Stimulated activated CD8-positive, alpha-beta memory T cell treated with anti-CD3 and anti-CD28 coated beads, Interleukin-7, amount 100 ng/mL, for 1 hour (primary cell): Measurements from ENCODE around the gene SLC43A3.
"Not testable (repeated sequence)": the region's sequence is repeated elsewhere in the genome, so short reads cannot be mapped to it uniquely, and the experiment has no call there.

ENCODE experiments used
- DNase-seq, 2 donors: peaks; one replicate each; pipeline ENCODE4 v3.0.0-alpha.2; 2020; ENCODE audit warnings: low read depth in 2 of 2

The SLC43A3 gene

GRCh38 chr11:57379732-57380131 is 47.2 kb downstream of the SLC43A3 start:
- DNase-seq = no peak

- DNase-seq = no peak
These were observed 48.7 kb downstream of the SLC43A3 start for GRCh38 chr11:57378186-57378585.

GRCh38 chr11:57377107-57377506 is 49.8 kb downstream of the SLC43A3 start:
- no peak for DNase-seq

GRCh38 chr11:57376095-57377090 is 50.5 kb downstream of the SLC43A3 start:
- DNase-seq = no peak

- DNase-seq = no peak
These were observed 51.4 kb downstream of the SLC43A3 start for GRCh38 chr11:57375490-57375889.

- no peak for DNase-seq
These were observed 52.0 kb downstream of the SLC43A3 start for GRCh38 chr11:57374966-57375365.

GRCh38 chr11:57373146-57373545 is 53.8 kb downstream of the SLC43A3 start:
- no peak for DNase-seq

GRCh38 chr11:57370941-57371340 is 56.0 kb downstream of the SLC43A3 start:
- DNase-seq = no peak

- DNase-seq = no peak
These were observed 56.7 kb downstream of the SLC43A3 start for GRCh38 chr11:57370251-57370650.

GRCh38 chr11:57368845-57369232 is 58.1 kb downstream of the SLC43A3 start:
- no peak for DNase-seq

GRCh38 chr11:57368106-57368844 is 58.6 kb downstream of the SLC43A3 start:
- DNase-seq = no peak

GRCh38 chr11:57364851-57365660 is 61.9 kb downstream of the SLC43A3 start:
- DNase-seq = no peak

- DNase-seq = no peak
These were observed 63.5 kb downstream of the SLC43A3 start for GRCh38 chr11:57363131-57364080.

GRCh38 chr11:57361926-57362325 is 65.0 kb downstream of the SLC43A3 start:
- DNase-seq = no peak

- DNase-seq = not testable (repeated sequence)
These were observed 65.5 kb downstream of the SLC43A3 start for GRCh38 chr11:57361420-57361819.

GRCh38 chr11:57360991-57361390 is 65.9 kb downstream of the SLC43A3 start:
- no peak for DNase-seq

- no peak for DNase-seq
These were observed 66.8 kb downstream of the SLC43A3 start for GRCh38 chr11:57359896-57360690.

- no peak for DNase-seq
These were observed 67.5 kb downstream of the SLC43A3 start for GRCh38 chr11:57359396-57359795.

GRCh38 chr11:57358991-57359390 is 67.9 kb downstream of the SLC43A3 start:
- DNase-seq = no peak

GRCh38 chr11:57358543-57358961 is 68.4 kb downstream of the SLC43A3 start:
- no peak for DNase-seq
